GM19463 (cell line): ENCODE data around the gene ASGR2.

ENCODE experiments used
- ATAC-seq: cut with Tn5 transposase; IDR thresholded peaks from one replicate; pipeline ENCODE4 v1.9.1; 2021; ENCODE audit warnings: mild to moderate bottlenecking, moderate library complexity; ENCODE audit not compliant: unreplicated experiment

The ASGR2 gene

DNA sequence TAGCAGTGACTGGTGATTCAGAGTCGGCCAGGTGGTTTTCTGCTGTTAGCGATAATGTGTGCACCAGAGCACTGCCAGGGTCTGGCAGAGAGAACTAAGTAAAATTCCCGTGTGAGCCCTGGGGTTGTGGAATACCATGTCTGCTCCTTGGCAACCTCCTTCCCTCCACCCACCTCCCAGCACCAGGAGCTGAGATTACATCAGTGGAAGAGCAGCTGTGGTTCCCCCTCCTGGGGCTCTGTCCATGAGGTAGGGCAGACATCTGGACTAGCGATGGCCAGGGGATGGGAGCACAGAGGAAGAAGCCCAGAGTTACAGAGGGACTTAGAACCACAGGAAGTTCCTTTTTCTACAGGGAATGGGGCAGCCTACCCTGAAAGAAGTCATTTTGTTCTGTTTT, 50.4 kb downstream of the ASGR2 start:
- ATAC-seq = no peak

DNA sequence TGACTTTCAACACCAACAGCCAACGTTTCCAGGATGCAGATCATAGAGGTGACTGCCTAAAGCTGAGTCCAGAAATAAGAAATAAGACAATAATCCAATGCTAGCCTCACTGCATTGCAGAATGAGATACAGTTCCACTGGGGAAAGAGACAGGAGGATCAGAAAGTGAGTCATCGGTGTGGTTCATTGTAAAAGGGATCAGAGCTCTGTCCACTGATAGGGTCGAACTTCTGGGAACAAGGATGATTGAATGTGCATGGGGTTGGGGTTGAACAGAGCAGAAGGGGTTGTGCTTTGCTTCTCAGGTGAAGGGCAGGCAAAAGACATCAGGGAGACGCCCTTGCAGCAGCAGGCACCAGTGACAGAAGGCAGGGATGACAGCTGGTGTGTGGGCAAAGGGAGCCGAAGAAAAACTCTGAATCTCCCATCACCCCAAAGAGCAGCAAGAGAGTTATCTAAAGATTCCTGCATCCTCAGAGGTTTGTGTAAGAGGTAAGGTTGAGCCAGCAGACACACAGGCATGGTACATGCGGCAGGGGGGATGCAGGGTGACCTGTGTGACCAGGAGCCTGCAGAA, 51.0 kb downstream of the ASGR2 start:
- no peak for ATAC-seq

DNA sequence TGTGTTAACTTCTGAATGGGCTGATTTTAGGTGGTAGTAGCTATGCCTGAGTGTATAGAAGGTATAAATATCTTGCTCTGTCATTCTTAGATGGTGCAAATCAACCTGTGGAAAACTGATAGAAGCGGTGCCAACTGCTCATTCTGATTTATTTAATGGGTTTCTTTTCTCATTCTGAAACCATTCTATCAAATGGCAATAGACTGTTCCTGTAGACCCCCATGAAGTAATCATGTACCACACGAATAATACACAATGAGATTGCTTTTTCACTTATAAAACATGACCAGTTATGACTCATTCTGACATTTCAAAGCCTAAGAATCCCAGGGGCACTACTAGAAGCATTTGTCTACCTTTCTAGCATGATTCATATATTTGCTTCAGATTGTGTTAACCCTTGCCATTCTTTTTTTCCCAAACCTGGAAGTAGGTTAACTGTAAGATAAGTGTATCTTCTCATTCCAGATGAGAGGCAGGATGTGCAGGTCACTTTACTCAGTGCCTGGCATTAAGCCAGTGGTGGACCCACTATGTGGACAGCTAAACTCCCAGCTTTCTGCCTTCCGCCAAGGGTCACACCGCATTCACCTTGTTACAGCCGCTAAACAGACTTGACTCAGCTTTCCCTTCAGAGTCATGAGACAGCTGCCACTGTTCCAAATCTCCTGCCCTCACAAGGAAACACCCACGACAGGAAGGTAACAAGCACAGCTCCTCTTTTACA, 54.3 kb downstream of the ASGR2 start:
- no peak for ATAC-seq

DNA sequence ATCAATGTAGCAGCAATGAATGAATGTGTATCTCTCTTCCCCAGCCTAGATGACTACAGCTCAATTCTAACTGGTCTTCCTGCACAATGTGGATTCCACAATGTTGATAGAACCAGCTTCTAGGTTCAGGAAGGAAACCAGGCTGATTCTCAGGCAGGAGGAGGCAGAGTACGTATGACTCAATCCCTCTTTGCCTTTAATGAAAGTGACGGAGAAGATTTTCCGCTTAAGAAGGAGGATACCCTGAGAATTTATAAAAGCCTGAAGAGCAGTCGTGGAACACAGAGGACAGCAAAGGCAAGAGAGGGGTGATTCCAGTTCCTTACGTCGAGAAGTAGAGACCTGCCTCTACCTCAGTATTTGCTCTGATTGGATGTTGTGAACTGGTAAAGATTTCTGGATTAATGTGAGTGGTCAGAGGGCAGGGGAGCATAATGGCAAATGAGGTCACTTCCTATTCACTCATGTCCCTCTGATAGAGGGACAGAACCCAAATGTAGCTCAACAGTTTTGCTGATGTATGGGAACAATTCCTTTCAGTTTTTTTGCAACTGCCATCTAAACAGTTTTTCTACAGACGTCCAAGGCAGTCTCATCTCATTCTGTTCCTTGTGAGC, 55.7 kb downstream of the ASGR2 start:
- no peak for ATAC-seq

DNA sequence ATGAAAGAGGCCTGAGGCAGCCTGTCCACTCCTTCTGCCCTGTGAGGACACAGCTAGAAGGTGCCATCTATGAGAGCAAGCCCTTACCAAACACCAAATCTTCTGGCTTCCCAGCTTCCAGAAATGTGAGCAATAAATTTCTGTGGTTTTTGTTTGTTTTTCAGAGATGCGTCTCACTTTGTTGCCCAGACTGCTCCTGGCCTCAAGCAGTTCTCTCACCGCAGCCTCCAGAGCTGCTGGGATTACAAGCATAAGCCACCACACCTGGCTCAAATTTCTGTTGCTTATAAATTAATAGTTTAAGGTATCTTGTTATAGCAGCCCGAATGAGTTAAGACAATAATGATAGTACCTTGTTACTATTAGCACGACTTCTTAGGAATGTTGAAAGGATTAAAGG, 58.2 kb downstream of the ASGR2 start:
- ATAC-seq = no peak
